Mucosa of rectum (tissue), 2 donors: ENCODE measurements around the gene CISD3.
A peak's percentile ranks its signal among the peaks of the same experiment; 100 is the strongest.

Experiments
- H3K27ac ChIP-seq, 2 donors: one replicate each; pipeline ENCODE4 v1.7.0; 2013; ENCODE audit warnings: inconsistent platforms in 2 of 2, low read depth in 2 of 2, low read length in 2 of 2
- H3K27me3 ChIP-seq, 2 donors: one replicate each; pipeline ENCODE4 v1.7.0; 2013; ENCODE audit warnings: low read length in 2 of 2; ENCODE audit not compliant: control insufficient read depth in 2 of 2, insufficient read depth in 2 of 2
- H3K36me3 ChIP-seq, 2 donors: one replicate each; pipeline ENCODE4 v1.7.0; 2013; ENCODE audit warnings: low read length in 2 of 2; ENCODE audit not compliant: control insufficient read depth in 2 of 2, insufficient read depth in 2 of 2
- H3K4me1 ChIP-seq, 2 donors: one replicate each; pipeline ENCODE4 v1.7.0; 2013; ENCODE audit warnings: low read length in 2 of 2, mild to moderate bottlenecking in 1 of 2; ENCODE audit not compliant: control insufficient read depth in 2 of 2, insufficient read depth in 2 of 2
- H3K4me3 ChIP-seq, 2 donors: one replicate each; pipeline ENCODE4 v1.7.0; 2013; ENCODE audit warnings: low read length in 2 of 2
- H3K9ac ChIP-seq, 2 donors: one replicate each; pipeline ENCODE4 v1.7.0; 2013; ENCODE audit warnings: low read length in 2 of 2, low read depth in 1 of 2, mild to moderate bottlenecking in 1 of 2
- H3K9me3 ChIP-seq, 2 donors: one replicate each; pipeline ENCODE4 v1.7.0; 2013; ENCODE audit warnings: low read length in 2 of 2; ENCODE audit not compliant: control insufficient read depth in 2 of 2
- donor health status: healthy.
- donor health status: Normal muscosa, but diverticular disease.

Gene CISD3

DNA sequence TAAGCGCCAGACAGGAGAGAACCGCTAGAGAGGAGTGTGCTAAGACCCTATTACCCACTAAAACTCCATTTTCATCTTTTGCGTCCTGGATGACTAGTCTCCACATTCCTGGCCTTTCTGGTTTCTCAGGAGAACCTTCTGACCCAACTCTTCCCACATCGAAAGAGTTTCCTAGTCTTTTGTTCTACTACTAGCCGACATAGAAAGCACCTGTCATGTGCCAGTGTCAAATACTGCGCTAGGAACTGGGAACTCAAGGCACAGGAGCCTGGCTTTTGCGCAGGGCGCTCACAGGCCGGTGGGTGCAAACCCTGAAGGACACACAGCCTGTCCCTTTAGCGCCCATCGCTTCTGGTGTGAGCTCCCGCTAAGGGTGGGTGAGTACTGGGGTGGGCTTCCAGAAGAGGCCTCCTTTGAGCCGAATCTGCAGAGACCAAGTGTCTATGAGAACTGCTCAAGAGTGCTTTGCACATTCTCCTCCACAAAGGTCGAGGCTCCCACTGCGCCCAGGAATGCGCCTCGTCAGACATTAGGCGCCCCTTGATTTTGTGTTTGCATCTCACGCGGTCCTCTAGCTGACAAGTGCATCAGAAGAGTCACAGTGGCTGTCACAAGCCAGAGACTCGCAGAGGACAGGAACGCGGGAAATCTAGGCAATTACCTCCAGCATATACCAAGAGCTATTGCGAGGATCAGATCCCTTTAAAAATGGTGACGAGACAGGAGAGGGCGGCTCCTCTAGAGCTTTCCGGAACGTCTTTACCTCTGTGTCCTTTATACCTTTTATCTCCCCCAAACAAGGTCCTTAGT lies 20.4 kb downstream of the CISD3 start:
- H3K9me3 ChIP-seq: no peaks in the 10 kb centered on the region
- no peaks in the 10 kb centered on the region for H3K27me3 ChIP-seq
- H3K27ac ChIP-seq: peak overlapping the region; percentile 84 to 89
- peaks cover 4 to 5% of the 10 kb centered on the region in 2 donors for H3K36me3 ChIP-seq
- peak overlapping the region; percentile 60 to 97 for H3K9ac ChIP-seq
- peaks cover 49 to 56% of the 10 kb centered on the region in 2 donors for H3K4me1 ChIP-seq
- H3K4me3 ChIP-seq: peak overlapping the region; percentile 83 to 99

DNA sequence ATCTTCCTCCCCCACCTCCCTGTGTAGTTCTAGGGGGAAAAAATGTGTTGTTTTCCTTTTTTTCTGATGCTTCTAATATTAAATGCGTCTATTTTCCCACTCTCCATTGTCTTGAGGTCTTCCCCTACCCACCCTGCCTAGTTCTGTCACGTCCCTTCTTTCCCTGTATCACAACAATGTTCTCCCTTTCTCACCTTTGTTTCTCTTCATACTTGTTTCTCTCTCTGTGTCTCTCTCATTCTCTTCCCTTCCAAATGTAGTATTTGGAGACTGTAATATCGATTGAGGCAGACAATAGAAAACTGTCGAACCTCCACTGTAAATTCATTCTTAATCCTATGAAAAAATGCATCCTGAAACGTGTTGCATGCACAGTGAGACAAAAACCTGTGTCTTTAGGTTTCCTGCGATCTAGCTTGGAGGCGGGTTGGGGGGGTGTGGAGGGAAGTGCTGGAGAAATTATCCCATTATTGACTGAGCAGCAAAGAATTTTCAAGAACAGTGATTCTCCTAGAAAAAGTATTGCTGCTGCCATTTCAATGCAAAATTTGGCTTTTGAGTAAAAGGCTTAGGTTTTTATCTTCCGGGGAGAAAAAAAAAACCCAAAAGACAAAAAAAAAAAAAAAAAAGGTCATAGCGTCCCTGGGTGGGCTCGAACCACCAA lies 21.1 kb downstream of the CISD3 start:
- no peaks in the 10 kb centered on the region for H3K9me3 ChIP-seq
- H3K36me3 ChIP-seq: peaks cover 12 to 13% of the 10 kb centered on the region in 2 donors
- peaks cover 48 to 52% of the 10 kb centered on the region in 2 donors for H3K4me1 ChIP-seq
- peak overlapping the region; percentile 83 to 99 for H3K4me3 ChIP-seq
- peak overlapping the region; percentile 47 to 97 for H3K9ac ChIP-seq
- peak overlapping the region; percentile 84 to 89 for H3K27ac ChIP-seq
- no peaks in the 10 kb centered on the region for H3K27me3 ChIP-seq

DNA sequence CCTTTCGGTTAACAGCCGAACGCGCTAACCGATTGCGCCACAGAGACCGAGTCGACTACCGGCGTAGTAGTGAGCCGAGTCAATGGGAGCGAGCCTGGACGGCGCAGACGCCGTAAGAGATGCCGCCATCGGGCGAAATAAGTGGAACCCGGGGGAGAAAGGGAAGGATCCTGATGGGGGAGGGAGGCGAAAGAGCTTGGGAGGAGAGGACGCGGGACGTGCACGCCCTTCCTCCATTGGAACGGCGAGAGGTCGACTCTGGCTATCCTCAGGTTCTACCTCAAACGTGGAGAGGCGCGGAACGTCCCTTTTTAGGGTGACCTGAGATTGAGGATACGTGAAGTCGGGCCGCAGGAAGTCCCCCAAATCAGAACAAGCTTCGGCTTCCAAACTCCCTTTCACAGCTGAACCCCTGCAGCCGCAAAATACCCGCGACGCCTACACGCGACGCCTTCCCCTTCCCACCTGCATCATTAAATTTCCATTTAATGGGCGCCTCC lies 21.7 kb downstream of the CISD3 start:
- Histone ChIP-seq H3K36me3 (peaks cover 13 to 17% of the 10 kb centered on the region in 2 donors), H3K27ac (peak overlapping the region; percentile 81 to 89), H3K9ac (peak overlapping the region; percentile 61 to 97), H3K4me1 (peaks cover 42 to 46% of the 10 kb centered on the region in 2 donors), H3K4me3 (peak overlapping the region; percentile 99 to 100), H3K27me3 (no peaks in the 10 kb centered on the region), H3K9me3 (no peaks in the 10 kb centered on the region)

DNA sequence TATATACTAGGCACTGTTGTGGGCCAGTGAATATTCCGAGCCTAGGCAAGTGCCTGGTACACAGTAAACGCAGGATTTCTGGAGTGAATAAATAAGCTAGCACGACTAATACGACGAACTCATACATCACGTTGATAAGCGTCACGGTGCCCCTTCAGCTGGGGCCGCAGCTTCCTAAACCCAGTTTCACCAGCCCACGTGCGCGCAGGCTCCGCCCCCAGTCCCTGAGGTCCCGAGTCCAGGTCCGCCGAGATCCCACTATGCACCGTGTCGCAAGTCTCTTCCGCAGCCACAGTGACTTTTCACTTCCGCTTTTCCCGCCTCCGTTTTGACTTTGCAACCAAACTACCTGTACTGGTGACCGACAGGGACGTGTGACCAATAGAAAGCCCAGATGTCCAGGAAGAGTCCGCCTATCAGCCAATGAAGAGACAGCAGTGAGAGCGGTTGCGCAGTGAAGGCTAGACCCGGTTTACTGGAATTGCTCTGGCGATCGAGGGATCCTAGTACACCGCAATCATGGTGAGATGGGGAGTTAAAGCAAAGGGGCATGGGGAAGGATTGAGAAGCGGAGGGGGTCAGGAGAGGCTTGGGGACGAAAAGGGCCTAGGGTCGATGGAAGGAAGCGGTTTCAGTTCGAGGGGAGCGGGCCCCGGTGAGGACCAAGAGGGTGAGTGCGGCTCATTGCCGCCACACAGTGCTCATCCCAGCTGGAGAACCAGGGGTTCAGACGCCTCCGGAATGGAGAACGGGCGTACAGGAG lies 22.3 kb downstream of the CISD3 start, which contains the start of gene PSMB3:
PSMB3 (plus strand) TSS at position 434 of the 763 bp plus-strand sequence; CDS start at position 520, 86 bp downstream.
- Histone ChIP-seq H3K9ac (peak within 1 kb of the TSS; percentile 97 to 98), H3K4me3 (peak within 1 kb of the TSS; percentile 99 to 100), H3K27ac (peak within 1 kb of the TSS; percentile 81 to 89), H3K27me3 (no peaks in the 10 kb centered on the region), H3K36me3 (peaks cover 13 to 18% of the 10 kb centered on the region in 2 donors), H3K4me1 (peaks cover 40 to 43% of the 10 kb centered on the region in 2 donors), H3K9me3 (no peaks in the 10 kb centered on the region)

DNA sequence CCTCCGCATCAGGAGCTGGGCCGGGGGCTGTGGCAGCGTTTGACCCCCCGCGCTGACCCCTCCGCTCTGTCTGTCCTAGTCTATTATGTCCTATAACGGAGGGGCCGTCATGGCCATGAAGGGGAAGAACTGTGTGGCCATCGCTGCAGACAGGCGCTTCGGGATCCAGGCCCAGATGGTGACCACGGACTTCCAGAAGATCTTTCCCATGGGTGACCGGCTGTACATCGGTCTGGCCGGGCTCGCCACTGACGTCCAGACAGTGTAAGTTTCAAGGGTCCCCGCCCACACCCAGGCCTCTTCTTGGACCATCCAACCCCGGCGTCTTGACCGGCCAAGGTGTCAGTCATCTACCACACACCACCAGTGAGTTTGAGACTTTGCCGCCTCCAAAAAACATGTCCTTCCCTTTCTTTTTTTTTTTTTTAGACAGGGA lies 22.9 kb downstream of the CISD3 start:
- H3K4me1 ChIP-seq: peaks cover 40 to 43% of the 10 kb centered on the region in 2 donors

DNA sequence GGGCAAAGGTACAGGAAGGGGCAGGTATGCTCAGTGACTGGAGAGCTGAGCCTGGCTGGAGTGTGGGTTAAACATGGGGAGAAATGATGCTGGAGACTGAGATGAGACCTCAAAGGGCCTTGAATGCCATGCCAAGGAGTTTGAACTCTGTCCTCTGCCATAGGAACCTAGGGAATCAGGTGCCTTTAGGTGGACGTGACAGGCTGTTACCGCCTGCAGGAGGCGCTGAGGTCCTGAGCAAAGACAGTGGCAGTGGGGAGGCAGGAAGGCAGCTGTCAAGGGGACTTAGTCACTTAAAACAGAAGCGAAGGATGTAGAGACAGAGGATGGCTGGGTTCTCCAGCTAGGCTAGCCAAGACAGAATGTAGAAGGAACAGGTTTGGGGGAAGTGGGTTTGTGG lies 31.5 kb downstream of the CISD3 start:
- no peak overlapping the region for H3K4me3 ChIP-seq
- H3K27me3 ChIP-seq: no peaks in the 10 kb centered on the region
- H3K9me3 ChIP-seq: no peaks in the 10 kb centered on the region
- no peak overlapping the region for H3K9ac ChIP-seq
- no peak overlapping the region for H3K27ac ChIP-seq
- H3K36me3 ChIP-seq: peaks cover 49 to 66% of the 10 kb centered on the region in 2 donors
- no peaks in the 10 kb centered on the region for H3K4me1 ChIP-seq

More for the DNA sequence above, 22.9 kb downstream of the CISD3 start:
- H3K27ac ChIP-seq: peak overlapping the region; percentile 81 to 88
- peak overlapping the region; percentile 99 to 100 for H3K4me3 ChIP-seq
- H3K9me3 ChIP-seq: no peaks in the 10 kb centered on the region
- no peaks in the 10 kb centered on the region for H3K27me3 ChIP-seq
- H3K9ac ChIP-seq: peak overlapping the region; percentile 97 to 98
- peaks cover 13 to 20% of the 10 kb centered on the region in 2 donors for H3K36me3 ChIP-seq

DNA sequence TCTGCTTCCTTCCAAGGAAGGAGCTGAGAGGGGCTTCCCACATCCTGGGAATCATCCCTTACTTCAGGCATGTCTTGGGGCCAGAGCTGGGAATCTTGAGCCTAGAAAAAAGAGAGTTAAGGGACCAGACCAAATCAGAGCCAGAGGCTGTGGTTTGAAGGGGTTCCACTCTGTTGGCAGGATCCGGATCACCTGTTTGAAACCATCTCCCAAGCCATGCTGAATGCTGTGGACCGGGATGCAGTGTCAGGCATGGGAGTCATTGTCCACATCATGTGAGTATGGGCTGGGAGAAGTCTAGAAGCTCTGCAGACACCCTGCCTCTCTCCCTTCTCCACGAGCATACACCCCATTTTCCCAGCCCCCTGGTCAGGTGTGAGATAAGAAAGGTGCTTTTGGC lies 32.1 kb downstream of the CISD3 start:
- Histone ChIP-seq H3K27me3 (no peaks in the 10 kb centered on the region), H3K36me3 (peaks cover 51 to 64% of the 10 kb centered on the region in 2 donors)

DNA sequence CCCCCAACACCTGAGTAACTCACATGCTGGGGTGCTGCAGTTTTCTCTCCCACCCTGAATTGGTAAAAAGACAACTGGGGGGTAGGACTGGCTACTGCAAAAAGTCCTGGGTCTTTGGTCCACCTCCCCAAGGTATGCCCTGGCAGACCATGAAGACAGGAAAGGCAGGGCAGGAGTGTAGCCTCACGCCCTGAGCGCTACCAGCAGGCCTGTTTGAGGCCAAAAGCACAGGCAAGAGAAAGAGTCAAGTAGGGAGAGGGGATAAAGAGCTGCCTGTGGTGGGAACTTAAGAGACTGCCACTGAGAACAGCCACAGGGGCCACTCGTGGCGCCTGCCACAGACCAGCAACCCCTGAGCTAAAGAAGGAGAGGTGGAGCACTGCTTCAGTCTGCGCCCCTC lies 36.2 kb downstream of the CISD3 start:
- Histone ChIP-seq H3K9me3 (no peaks in the 10 kb centered on the region), H3K27ac (no peak overlapping the region), H3K4me3 (no peak overlapping the region), H3K9ac (no peak overlapping the region), H3K36me3 (peaks cover 64 to 79% of the 10 kb centered on the region in 2 donors), H3K4me1 (no peaks in the 10 kb centered on the region), H3K27me3 (no peaks in the 10 kb centered on the region)

More for the DNA sequence above, 32.1 kb downstream of the CISD3 start:
- H3K4me1 ChIP-seq: no peaks in the 10 kb centered on the region
- H3K4me3 ChIP-seq: no peak overlapping the region
- no peak overlapping the region for H3K27ac ChIP-seq
- no peak overlapping the region for H3K9ac ChIP-seq
- H3K9me3 ChIP-seq: no peaks in the 10 kb centered on the region

DNA sequence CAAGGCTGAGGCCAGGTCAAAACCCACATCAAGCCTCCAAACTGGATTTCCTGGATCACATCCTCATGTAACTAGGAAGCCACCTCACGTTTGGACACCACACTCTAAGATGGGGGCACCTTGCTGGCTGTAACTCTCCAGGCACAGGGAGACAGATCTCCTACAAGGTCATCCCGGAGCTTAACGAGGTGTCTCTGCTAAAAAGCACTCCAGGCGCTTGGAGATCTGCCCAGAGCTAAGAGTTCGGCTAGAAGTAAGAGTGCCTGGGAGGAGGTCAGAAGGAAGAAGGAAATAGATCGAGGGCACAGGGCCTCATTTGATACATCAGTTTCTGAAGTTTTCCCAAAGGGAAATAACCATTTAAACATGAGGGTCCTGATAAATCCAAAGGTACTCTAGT lies 38.3 kb downstream of the CISD3 start:
- Histone ChIP-seq H3K9ac (no peak overlapping the region), H3K9me3 (no peaks in the 10 kb centered on the region), H3K4me3 (no peak overlapping the region), H3K36me3 (peaks cover 62 to 83% of the 10 kb centered on the region in 2 donors), H3K27me3 (no peaks in the 10 kb centered on the region), H3K4me1 (no peaks in the 10 kb centered on the region), H3K27ac (no peak overlapping the region)
